H1 (cell line): ENCODE data around the gene MPEG1. TPM values are rescaled to one million over a fixed set of nuclear protein-coding genes. Genes with fewer than 3 reads are reported as not detected.

Experiments used
- CHD7 ChIP-seq: fragments of 300-600 bp; sonication (generic); IDR thresholded peaks from 2 replicates; pipeline ENCODE4 v1.7.1; 2012; ENCODE audit warnings: low read length, moderate library complexity, mild to moderate bottlenecking, inconsistent platforms; ENCODE audit not compliant: insufficient replicate concordance
- CREB1 ChIP-seq: IDR thresholded peaks from 2 replicates; pipeline ENCODE4 v1.6.1; 2012; ENCODE audit warnings: inconsistent platforms
- FOSL1 ChIP-seq: IDR thresholded peaks from 2 replicates; pipeline ENCODE4 v1.6.1; 2011; ENCODE audit warnings: mild to moderate bottlenecking, low read depth, low read length, moderate library complexity; ENCODE audit not compliant: insufficient read depth
- GTF2F1 ChIP-seq: IDR thresholded peaks from 2 replicates; pipeline ENCODE4 v1.6.1; 2012; ENCODE audit warnings: low read depth, low read length, improper control_type of control experiment, borderline replicate concordance
- KDM4A ChIP-seq: IDR thresholded peaks from one replicate; pipeline ENCODE4 v1.7.1; 2012; ENCODE audit warnings: low read depth, mild to moderate bottlenecking, moderate library complexity, low read length, inconsistent platforms; ENCODE audit not compliant: severe bottlenecking
- MAX ChIP-seq: IDR thresholded peaks from 2 replicates; pipeline ENCODE4 v1.6.1; 2012; ENCODE audit warnings: inconsistent platforms
- POLR2A ChIP-seq, 2 experiments: IDR thresholded peaks; 1 replicate in 1 of 2; 2 replicates in 1 of 2; pipeline ENCODE4 v1.6.1; 2011; ENCODE audit warnings: low read depth in 2 of 2, low read length in 2 of 2, mild to moderate bottlenecking in 2 of 2; ENCODE audit errors: control extremely low read depth in 1 of 2
- SIRT6 ChIP-seq: IDR thresholded peaks from one replicate; pipeline ENCODE4 v1.7.1; 2012; ENCODE audit warnings: low read length, inconsistent platforms
- TEAD4 ChIP-seq: IDR thresholded peaks from 2 replicates; pipeline ENCODE4 v1.6.1; 2012; ENCODE audit warnings: low read depth, low read length, inconsistent platforms, mixed read lengths
- ZNF274 ChIP-seq: IDR thresholded peaks from 2 replicates; pipeline ENCODE4 v1.7.0; 2012; ENCODE audit warnings: low read length, borderline replicate concordance; ENCODE audit errors: extremely low read depth
- polyA plus RNA-seq, 7 experiments: library from polyadenylated mRNA; depleted of rRNA in 3 of 7; stranded (reverse) in 5 of 7; unstranded in 2 of 7; fragments of >200 nt in 5 of 7; fragments of 200-250 nt in 2 of 7; gene quantifications; 1 replicate in 5 of 7; 2 replicates in 1 of 7; 4 replicates in 1 of 7; pipeline versions ENCODE4 v1.2.1 to v1.2.3, GENCODE V29; 2011 to 2013; ENCODE audit warnings: missing spikeins in 2 of 7, mixed read lengths in 2 of 7
- total RNA-seq: library from RNA; stranded (reverse); fragmentation: NEBNext Ultra II Directional; extraction: Animal tissue kit (Norgen Biotek cat#: 25700); gene quantifications from 2 replicates; pipeline ENCODE4 v1.2.1, GENCODE V29; 2021

Gene MPEG1
- total and polyA plus RNA-seq, 2 of the 8 experiments (the other 6 are each of a cell fraction or from before 2014, with no cell fraction given), result not detected

GRCh38 chr11:59173080-59173963, 39.4 kb downstream of the MPEG1 start (continued):
- TF ChIP-seq CHD7 (no peak), FOSL1 (no peak), TEAD4 (no peak), ZNF274 (no peak), POLR2A (IDR thresholded peaks at IDR 0.05; ENCODE audit: control extremely low read depth in 1 of 2, low read depth in 2 of 2, low read length in 2 of 2) (no peak), CREB1 (no peak), SIRT6 (no peak), KDM4A (peak; percentile 28), GTF2F1 (no peak), MAX (peak; percentile 39; the same call in 1 of the 2 replicates)
